ENCODE data around the gene RPL7L1. TPM values are rescaled to one million over a fixed set of nuclear protein-coding genes. Genes with fewer than 3 reads are reported as not detected.
"Not testable (repeated sequence)": the region's sequence is repeated elsewhere in the genome, so short reads cannot be mapped to it uniquely, and the experiment has no call there.

The RPL7L1 gene
- total RNA-seq = 156 TPM

DNA sequence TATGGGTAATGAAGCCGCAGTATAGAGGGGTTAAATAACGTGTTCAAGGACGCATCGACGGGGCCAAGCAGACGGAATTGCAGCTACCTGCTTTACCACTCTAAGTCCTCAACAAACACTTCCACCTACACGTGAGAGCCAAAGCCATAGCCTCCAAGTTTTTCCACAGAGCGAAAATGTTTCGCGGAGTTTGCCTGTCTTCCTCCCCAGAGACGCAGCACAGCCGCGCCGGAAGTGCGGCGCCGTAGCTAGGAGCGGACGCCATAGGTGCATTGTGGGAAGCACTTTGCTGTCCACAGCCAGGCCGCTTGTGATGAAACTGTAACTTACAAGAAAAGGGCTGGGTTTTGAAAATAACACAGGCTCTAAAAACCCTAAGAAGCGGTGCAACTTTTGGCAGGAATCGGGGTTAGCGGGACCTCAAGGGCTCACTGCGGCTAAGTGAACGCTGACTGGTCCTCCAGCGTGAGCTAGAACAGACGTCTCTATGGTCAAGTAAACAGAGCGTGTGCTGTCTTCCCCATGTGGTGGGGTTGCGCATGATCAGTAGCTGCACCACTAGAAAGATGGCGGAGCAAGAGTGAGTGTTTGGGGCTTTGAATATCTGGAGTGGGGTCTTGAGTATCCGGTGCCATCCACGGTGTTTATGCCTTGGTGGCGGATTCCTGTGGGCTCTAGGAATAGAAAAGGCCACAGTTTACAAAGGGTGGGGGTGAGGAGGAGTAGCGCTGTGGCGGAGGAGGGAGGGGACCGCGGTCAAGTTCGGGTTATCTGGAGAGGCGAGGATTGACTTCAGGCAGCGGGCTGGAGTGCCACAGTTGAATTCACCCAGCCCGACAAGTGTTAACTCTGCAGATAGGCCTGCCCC lies at the start of gene RPL7L1:
RPL7L1 (plus strand) TSS at position 245 of the 868 bp plus-strand sequence; CDS start at position 540, 295 bp downstream.
- peak; percentile 90 for DNase-seq

DNA sequence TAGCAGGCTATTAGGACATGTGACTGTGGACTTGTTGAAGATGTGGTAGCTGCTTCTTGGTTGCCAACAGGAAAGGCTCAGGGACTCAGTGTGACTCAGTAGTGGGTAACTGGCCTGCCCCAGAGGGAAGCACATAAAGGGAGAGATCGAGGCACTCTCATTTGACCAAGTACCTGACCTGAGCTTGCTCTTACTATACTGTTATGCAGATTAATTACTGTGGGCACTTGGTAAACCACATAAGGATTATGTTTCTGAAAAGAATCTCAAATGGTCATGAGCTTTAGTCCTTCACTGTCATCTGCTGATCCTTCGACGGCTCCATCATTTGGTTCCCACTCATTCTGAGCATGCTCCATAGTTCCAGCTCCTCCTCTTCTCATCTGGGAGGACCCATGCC lies 48.2 kb upstream of the RPL7L1 start:
- no peak for DNase-seq

DNA sequence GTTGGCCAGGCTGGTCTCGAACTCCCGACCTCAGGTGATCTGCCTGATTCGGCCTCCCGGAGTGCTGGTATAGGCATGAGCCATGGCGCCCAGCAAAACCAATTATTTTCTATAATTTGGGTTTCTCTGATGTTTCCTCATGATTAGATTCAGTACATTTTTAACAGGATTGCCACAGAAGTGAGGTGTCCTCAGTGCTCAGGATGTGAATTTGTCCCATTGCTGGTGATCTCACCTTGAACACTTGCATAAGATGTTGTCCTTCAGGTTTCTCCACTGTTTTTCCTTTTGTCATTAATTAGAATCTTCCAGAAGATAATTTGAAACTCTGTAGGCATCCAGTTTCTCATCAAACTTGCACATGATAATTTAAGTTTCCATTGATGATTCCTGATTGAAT lies 45.4 kb upstream of the RPL7L1 start:
- no peak for DNase-seq

DNA sequence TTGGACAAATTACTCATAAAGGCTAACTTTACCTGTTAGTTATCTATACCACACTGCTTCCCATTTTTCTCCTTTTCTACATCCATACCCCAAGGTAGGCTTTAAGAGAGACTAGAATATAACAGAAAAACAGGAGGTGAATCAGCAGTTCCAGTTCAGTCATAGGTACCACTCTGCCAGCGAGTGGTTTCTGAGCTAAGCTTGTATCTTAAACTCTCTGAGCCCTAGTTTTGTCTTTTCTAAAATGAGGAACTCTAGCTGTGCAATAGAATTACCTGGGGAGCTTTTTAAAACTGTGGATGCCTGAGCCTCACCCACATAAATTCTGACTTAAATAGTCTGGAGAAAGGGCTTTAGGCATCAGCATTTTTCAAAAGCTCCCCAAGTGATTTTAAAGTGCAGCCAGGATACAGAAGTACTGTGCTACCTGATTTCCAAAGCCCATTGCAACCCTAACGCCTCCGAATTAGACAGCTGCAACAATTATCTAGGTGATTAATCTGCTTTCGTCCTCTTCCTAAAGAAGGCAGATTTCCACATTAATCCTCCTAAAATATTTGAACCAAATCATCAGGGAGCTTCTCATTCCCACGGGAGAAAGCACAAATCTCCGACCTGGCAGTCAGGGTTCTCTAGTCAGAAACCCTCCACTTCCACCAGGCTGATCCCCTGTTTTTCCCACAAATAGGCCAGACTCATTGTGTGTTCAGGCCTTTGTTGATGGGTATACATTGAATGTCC lies 37.4 kb upstream of the RPL7L1 start:
- no peak for DNase-seq

DNA sequence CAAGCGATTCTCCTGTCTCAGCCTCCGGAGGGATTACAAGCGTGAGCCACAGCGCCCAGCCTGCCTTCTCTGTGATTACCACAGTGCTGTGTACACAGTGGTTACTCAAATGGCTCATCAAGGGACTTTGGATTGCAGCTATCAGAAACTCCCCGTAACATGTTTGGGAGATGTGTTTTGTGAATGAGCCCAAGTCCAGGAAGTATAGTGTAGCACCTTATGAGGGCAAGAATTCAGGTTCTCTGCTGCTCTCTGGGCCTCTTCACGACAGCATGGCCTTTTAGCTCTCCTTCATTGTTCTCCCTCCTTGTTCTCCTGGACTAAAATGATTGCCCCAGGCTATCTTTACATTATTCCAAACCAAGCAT lies 34.1 kb upstream of the RPL7L1 start:
- DNase-seq = no peak

DNA sequence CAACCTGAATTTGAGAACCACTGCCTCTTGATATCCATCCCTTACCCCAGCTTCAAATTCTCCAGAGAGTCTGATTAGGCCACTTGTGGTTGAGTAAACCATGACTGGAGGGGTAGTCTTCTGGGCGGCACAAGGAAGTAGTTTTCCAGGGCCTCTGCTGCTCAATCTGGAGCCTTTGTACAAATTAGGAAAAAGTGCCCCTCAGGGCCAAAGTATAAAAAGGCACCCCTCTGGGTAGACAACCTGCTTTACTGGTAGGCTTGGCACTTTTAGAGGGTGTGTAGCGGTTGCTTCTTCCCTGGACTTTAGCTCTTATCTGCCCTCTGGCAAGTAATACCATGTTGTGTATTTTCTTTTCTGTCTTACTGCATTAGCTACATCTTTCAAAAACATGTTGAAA lies 32.9 kb upstream of the RPL7L1 start:
- no peak for DNase-seq

DNA sequence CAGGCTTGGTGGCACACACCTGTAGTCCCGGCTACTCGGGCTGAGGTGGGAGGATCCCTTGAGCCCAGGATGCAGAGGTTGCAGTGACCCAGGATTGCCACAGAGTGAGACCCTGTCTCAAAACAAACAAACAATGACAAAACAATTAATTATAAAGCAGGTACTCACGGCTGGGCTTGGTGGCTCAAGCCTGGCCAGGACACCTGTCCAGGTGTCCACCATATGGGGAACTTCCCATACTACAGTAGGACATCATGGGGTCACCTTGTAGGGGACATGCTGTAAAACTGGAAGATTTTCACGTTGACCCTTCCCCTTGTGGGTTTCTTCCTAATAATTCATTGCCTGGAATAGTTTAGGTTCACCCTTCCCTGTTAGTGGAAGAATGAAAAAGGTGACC lies 30.7 kb upstream of the RPL7L1 start:
- no peak for DNase-seq

DNA sequence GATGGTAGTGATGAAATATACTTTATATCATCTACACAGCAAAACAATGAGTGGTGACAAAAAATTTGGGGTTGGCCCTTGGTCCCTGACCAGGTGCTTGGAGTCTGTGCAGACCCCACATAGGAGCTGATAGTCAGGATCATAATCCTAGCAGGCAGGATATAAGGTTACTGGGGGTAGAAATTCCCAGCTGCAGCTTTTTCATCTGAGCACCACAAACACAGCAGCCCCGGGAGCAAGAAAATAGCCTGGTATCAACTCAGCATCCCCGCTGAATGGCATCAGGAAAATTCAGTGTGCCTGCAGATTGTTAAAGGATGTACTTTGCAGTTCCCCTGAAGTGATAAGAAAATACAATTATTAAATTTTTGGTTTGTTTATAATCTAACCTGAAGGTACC lies 27.8 kb upstream of the RPL7L1 start:
- DNase-seq = no peak

DNA sequence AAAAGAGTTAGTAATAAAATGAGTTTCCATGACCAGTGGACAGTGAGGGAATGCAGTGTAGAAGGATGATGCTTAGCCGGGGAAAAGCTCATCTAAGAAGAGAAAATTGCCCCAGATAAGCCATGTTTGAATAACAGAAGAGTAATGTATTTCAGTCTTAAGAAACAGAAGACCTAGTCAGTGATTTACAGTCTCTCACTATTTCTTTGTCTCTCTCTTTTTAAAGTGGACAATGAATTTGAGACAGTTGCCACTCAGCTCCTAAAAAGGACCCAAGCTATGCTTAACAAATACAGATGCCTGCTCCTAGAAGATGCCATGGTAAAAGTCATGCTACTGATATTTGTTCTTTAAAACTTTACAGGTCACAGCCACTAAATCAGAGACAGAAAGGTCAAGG lies 19.4 kb upstream of the RPL7L1 start:
- no peak for DNase-seq

DNA sequence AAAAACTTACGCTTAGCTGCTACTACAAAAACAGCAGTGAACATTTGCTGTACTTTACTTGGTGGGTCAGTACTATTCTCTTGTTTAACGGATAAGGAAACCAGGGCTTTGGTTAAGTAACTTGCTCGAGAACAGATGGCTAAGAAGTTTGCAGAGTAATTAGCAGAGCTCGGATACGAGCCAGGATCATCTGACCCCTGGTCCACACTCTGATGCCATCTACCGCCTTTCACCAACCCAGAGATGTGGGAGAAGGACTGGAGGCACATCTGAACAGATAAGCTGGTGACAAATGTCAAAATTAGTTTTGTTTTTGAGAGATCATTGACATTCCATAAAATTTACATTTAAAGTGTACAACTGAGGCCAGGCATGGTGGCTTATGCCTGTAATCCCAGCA lies 18.9 kb upstream of the RPL7L1 start:
- DNase-seq = no peak

DNA sequence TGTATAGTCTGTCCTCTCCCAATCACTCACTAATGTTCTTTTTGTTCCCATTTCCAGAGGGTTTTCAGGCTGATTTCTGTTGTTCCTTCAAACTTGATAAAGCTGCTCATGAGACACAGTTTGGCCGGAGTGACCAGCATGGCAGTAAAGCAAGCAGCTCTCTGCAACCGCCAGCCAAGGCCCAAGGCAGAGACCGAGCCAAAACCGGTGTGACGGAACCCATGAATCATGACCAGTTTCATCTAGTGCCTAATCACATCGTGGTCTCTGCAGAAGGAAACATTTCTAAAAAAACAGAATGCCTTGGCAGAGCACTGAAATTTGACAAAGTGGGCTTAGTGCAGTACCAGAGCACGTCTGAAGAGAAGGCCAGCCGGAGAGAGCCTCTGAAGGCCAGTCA lies 14.8 kb upstream of the RPL7L1 start:
- no peak for DNase-seq

DNA sequence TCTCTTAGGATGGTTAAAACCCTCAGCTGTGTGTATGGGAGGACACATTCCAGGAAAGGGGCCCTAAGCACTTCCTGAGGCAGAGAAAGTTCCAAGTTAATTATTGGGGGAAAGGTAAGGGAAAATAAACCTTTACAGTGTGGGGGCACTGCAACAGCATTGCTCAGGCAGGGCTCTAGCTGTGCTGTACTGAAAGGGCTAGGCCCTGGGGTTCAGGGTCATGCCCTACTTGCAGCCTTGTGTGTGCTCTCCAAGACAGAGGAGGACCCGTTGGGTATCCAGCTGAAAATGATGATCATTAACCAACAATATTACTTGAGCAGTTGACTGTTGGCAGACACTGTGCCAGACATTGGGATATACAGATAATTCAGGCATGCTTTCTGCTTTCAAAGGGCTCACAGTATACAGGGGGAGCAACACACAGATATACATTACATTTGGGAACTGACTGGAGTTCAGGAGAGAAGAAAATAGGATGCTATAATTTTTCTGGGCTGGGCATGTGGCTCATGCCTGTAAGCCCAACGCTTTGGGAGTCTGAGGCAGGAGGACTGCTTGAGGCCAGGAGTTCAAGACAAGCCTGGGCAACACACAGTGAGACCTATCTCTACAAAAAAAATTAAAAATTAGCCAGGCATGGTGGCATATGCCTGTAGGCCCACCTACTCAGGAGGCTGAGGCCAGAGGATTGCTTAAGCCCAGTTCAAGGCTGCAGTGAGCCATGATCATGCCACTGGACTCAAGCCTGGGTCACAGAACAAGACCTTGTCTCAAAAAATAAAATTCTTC lies 9.1 kb upstream of the RPL7L1 start:
- no peak for DNase-seq

DNA sequence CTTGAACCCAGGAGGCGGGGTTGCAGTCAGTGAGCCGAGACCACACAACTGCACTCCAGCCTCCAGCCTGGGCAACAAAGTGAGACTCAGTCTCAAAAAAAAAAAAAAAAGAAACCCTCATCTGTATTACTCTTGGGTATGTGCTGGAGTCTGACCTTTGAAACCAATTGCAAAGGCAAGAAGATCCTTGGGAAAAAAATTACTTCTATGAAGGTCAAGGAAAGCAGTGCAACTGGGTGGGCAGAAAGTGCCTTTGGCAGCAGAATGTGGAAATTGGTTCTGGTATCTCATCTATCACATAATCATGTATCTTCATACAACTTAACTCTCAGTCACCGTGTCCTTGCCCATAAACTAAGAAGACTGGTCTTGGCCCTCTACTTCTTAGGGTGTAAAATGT lies 7.7 kb upstream of the RPL7L1 start:
- DNase-seq = no peak

DNA sequence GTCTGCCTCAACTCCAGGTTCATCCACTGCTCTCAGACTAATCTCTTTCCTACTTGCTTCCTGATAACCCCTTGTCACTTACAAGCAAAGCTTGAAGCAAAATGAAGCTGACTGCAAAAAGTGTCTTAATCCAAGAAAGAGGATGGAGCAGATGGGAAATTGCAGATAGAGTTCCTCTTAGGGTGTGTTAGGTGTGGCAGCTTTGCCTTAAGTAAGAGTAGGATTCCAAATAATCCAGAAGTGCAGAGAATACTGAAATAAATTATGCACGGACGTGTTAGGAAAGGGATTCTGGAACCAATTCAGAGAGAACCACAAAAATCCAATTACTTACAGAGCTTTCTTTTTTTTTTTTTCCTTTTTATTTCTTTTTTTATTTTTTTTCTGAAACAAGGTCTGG lies 6.1 kb upstream of the RPL7L1 start:
- DNase-seq = no peak

DNA sequence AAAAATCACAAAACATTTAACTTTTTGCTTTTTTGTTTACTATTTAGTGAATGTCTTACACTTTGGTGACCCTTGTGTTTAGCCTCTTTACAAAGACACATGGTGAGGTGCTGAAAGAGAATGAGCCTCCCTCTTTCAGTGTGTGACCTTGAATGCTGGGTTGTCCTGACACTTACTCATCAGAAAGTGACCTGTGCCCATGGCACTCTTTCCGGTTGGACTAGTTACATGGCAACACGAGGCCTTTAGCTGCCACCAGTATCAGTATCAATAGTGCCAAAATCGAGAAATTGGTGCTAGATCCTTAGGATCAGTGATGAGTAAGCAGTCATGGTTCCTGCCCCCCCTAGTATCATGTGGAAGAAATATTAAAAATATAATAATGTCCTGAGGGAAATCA lies 1.7 kb upstream of the RPL7L1 start:
- DNase-seq = no peak

DNA sequence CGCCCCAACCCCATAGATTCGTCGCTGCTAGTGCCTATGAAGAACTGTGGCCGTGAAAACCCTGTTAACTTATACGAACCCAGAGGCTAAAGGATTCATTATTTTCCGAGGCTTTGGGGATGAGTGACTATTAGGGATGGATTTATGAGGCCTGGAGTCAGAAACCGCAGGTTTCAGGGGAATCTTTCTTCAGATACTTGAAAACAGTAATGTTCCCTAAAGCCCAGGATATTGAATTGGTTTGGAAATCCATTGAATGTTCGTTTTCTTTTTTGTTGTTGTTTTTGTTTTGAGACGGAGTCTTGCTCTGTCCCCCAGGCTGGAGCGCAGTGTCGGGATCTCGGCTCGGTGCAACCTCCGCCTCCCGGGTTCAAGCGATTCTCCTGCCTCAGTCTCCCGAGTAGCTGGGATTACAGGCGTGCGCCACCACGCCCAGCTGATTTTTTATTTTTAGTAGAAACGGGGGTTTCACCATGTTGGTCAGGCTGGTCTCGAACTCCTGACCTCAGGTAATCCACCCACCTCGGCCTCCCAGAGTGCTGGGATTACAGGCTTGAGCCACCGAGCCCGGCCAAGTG lies 913 bp downstream of the RPL7L1 start:
- DNase-seq = not testable (repeated sequence)

DNA sequence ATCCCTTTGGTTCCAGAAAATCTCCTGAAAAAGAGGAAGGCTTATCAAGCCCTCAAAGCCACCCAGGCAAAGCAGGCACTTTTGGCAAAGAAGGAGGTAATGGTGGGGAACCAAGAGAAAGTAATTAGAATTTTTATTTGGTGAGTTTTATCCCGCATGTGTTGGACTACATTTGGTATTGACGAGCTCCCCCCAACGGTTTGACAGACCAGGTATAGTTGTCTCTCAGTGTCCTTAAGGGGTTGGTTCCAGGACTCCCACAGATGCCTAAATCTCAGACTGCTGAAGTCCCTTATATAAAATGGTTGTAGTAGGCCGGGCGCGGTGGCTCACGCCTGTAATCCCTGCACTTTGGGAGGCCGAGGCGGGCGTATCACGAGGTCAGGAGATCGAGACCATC lies 1.5 kb downstream of the RPL7L1 start:
- not testable (repeated sequence) for DNase-seq

DNA sequence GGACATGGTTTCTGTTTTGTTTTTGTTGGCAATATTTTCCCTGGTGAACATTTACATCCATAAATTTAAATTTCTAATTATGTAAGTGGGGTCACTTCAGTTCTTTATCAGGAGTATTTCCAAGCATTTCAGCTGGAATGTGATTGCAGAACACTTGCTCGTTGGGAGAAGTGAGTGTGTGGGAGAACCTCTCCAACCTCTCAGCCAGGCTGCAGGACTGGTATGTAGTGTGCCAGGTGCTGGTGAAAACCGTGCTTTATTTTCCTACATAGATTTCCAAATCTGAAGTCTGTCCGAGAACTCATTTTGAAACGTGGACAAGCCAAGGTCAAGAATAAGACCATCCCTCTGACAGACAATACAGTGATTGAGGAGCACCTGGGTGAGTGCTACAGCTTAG lies 6.3 kb downstream of the RPL7L1 start:
- DNase-seq = no peak

DNA sequence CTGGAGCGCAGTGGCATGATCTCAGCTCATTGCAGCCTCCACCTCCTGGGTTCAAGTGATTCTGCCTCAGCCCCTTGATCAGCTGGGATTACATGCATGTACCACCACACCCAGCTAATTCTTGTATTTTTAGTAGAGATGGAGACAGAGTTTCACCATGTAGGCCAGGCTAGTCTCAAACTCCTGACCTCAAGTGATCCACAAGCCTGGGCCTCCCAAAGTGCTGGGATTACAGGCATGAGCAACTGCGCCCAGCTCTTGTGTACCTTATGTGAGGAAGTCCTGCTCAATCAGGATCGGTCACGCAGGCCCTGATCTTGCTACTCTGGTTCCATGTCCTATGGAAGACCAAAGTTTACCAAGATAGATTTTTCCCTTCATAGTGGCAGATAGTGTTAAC lies 8.8 kb downstream of the RPL7L1 start:
- not testable (repeated sequence) for DNase-seq

DNA sequence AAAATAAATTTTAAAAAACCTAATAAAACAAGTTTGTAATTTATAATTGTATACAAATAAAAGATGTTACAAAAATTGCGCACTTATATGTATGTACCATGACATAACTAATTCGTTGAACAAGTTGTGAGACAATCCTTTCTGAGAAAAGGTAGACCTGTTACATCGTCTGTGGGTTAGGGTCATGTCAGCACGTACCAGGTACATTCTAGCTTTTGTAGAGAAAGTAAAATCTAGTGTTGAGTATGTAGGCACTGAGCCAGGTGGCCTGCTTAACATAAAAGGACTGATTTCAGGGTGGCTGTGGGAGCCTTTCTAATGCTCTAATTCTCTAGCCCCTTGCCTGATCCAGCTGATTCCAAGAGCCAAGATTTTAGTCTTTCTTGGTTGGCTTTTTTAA lies 10.4 kb downstream of the RPL7L1 start:
- DNase-seq = no peak

DNA sequence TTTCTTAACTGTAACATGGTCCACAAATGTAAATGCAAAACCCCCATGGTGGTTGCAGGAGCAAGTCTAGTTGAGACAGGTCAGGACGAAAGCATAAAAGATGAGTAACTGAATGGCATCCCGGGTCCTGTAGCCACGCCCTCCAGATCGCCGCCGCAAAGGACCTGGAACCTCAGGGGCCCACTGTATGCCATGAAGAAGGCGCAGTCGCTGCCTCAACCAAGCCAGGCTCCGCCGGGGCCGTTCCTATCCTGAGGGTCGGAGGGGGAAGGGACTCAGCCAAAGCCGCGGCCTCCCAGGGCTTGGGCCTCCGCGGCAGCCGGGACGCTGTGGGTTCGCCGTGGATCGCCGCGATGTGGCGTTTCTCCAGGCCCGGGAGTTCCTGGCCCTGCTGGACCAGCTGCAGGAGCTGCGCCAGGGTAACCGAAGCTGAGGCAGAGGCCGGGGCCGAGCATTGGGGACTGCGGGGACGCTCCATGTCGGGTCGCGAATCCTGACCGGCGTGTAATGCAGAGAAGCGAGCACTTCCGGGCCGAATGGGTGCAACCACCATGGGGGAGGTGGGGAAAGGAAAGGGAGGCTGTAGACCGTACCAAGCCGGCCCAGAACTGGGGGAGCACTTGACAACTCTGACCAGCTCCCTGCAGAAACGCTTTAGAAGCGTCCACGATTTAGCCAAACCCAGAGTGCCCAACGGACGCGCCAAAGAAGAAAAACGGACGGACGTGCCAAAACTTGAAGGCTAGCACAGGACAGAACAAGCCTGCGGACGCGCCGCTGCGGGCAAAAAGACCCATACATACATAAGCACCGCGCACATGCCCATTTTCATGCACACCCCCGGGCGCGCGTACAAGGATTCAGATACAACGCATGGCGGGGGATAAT lies 11.1 kb downstream of the RPL7L1 start:
- peak; percentile 95 for DNase-seq

Measured in occipital lobe (tissue), 2 donors.